Smooth muscle cell (in vitro differentiated cells): ENCODE measurements around the gene PLXNA4. TPM values are rescaled to one million over a fixed set of nuclear protein-coding genes. Genes with fewer than 3 reads are reported as not detected.

ENCODE experiments used
- DNase-seq: peaks from one replicate; lab custom pipeline; 2025; ENCODE audit not compliant: unreplicated experiment; lab: John Stamatoyannopoulos, UW
- H2AFZ ChIP-seq: fragments of 200-600 bp; sonication (generic); 2 replicates; pipeline ENCODE4 v1.6.0; 2016; ENCODE audit warnings: antibody characterized with exemption, low read depth, mild to moderate bottlenecking
- H3F3A ChIP-seq: fragments of 200-600 bp; sonication (generic); 2 replicates; pipeline ENCODE4 v1.6.0; 2017; ENCODE audit warnings: antibody characterized with exemption, low read depth
- H3K27ac ChIP-seq: fragments of 200-600 bp; sonication (generic); 2 replicates; pipeline ENCODE4 v1.5.1; 2016; ENCODE audit warnings: low read depth, mild to moderate bottlenecking
- H3K27me3 ChIP-seq: fragments of 200-600 bp; sonication (generic); 2 replicates; pipeline ENCODE4 v1.6.1; 2016; ENCODE audit warnings: low read depth, mild to moderate bottlenecking
- H3K36me3 ChIP-seq: fragments of 200-600 bp; sonication (generic); 2 replicates; pipeline ENCODE4 v1.5.1; 2016; ENCODE audit warnings: low read depth
- H3K4me1 ChIP-seq: fragments of 200-600 bp; sonication (generic); 2 replicates; pipeline ENCODE4 v1.5.1; 2016; ENCODE audit warnings: low read depth
- H3K4me2 ChIP-seq: fragments of 200-600 bp; sonication (generic); 2 replicates; pipeline ENCODE4 v1.6.0; 2016; ENCODE audit warnings: mild to moderate bottlenecking
- H3K4me3 ChIP-seq: fragments of 200-600 bp; sonication (generic); 2 replicates; pipeline ENCODE4 v1.5.1; 2016; ENCODE audit warnings: mild to moderate bottlenecking
- H3K79me2 ChIP-seq: fragments of 200-600 bp; sonication (generic); 2 replicates; pipeline ENCODE4 v1.6.0; 2016; ENCODE audit warnings: low read depth, mild to moderate bottlenecking
- H3K9ac ChIP-seq: fragments of 200-600 bp; sonication (generic); 2 replicates; pipeline ENCODE4 v1.6.0; 2016; ENCODE audit warnings: low read depth
- H3K9me3 ChIP-seq: fragments of 200-600 bp; sonication (generic); replicated peaks from 2 replicates; pipeline ENCODE4 v1.5.1; 2016; ENCODE audit warnings: low read depth
- H4K20me1 ChIP-seq: fragments of 200-600 bp; sonication (generic); 2 replicates; pipeline ENCODE4 v1.6.0; 2016; ENCODE audit warnings: low read depth
- WGBS: methylation state at CpG from one replicate; pipeline ENCODE4 v1.1.7; 2016; ENCODE audit warnings: low lambda C conversion rate; 5-methylcytosine and 5-hydroxymethylcytosine counted together
- polyA plus RNA-seq: library from polyadenylated mRNA; unstranded; fragments of >200 nt; fragmentation: Nextera tagmentation; extraction: Ambion mirVana; gene quantifications from 2 replicates; pipeline ENCODE4 v1.2.1, GENCODE V29; 2016
- total RNA-seq: library from RNA; depleted of rRNA; stranded (reverse); fragments of >200 nt; gene quantifications from 2 replicates; pipeline ENCODE4 v1.2.3, GENCODE V29; 2014
- TF ChIP-seq, protein P1 (sequence below): fragments of 200-600 bp; sonication (generic); IDR thresholded peaks from 2 replicates; pipeline ENCODE4 v1.5.1; 2017; ENCODE audit warnings: borderline replicate concordance, mild to moderate bottlenecking, antibody characterized with exemption; ENCODE audit not compliant: insufficient read depth, poor library complexity, severe bottlenecking

PLXNA4 gene
- total and polyA plus RNA-seq, 2 experiments from 2014 or later: 8.5 to 9.9 TPM

GRCh38 chr7:132424821-132425724 lies 151.2 kb downstream of the PLXNA4 start:
- Histone ChIP-seq H3K27me3 (no peaks in the 10 kb centered on the region), H3K9me3 (no peaks in the 10 kb centered on the region), H3K4me3 (no peak overlapping the region), H3K9ac (no peak overlapping the region), H2AFZ (no peak overlapping the region), H3K4me1 (peaks cover 4% of the 10 kb centered on the region), H3K79me2 (no peaks in the 10 kb centered on the region), H3K4me2 (no peak overlapping the region), H3K27ac (no peak overlapping the region), H3K36me3 (no peaks in the 10 kb centered on the region), H4K20me1 (no peaks in the 10 kb centered on the region), H3F3A (peaks cover under 1% of the 10 kb centered on the region)
- 79% methylated on average over 15 of the region's 15 CpGs for WGBS
- TF ChIP-seq, protein P1, sequence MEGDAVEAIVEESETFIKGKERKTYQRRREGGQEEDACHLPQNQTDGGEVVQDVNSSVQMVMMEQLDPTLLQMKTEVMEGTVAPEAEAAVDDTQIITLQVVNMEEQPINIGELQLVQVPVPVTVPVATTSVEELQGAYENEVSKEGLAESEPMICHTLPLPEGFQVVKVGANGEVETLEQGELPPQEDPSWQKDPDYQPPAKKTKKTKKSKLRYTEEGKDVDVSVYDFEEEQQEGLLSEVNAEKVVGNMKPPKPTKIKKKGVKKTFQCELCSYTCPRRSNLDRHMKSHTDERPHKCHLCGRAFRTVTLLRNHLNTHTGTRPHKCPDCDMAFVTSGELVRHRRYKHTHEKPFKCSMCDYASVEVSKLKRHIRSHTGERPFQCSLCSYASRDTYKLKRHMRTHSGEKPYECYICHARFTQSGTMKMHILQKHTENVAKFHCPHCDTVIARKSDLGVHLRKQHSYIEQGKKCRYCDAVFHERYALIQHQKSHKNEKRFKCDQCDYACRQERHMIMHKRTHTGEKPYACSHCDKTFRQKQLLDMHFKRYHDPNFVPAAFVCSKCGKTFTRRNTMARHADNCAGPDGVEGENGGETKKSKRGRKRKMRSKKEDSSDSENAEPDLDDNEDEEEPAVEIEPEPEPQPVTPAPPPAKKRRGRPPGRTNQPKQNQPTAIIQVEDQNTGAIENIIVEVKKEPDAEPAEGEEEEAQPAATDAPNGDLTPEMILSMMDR: no peak
- no peak for DNase-seq

DNA sequence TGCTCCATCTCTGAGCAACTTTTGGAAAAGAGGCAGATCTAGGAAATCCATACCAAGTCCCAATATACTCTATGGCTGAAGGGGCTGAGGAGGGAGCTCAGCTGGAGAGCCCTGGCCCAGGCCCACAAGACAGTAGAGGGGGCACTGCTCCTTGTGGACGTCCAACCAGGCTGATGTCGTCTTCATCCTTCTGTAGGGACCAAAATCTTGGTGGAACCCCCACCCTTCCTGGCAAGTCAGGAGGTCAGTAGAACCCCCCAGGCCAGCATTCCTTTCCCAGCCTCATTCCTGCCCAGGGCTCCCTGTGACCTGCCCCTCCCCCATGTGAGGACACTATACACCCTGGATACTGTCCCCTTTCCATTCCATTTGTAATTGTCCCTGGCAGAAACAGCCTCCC lies 152.0 kb downstream of the PLXNA4 start:
- WGBS: 88% methylated on average over 2 of the region's 2 CpGs

GRCh38 chr7:132423594-132424200 lies 152.6 kb downstream of the PLXNA4 start:
- H3K27me3 ChIP-seq: no peaks in the 10 kb centered on the region
- H3K27ac ChIP-seq: no peak overlapping the region
- no peaks in the 10 kb centered on the region for H4K20me1 ChIP-seq
- no peak for DNase-seq
- TF ChIP-seq, protein P1: no peak
- H3K4me1 ChIP-seq: peaks cover 11% of the 10 kb centered on the region
- H3F3A ChIP-seq: no peaks in the 10 kb centered on the region
- H3K9me3 ChIP-seq: no peaks in the 10 kb centered on the region
- 76% methylated on average over 10 of the region's 10 CpGs for WGBS
- H2AFZ ChIP-seq: no peak overlapping the region
- no peak overlapping the region for H3K4me3 ChIP-seq
- no peaks in the 10 kb centered on the region for H3K36me3 ChIP-seq
- H3K4me2 ChIP-seq: no peak overlapping the region
- no peak overlapping the region for H3K9ac ChIP-seq
- H3K79me2 ChIP-seq: no peaks in the 10 kb centered on the region

More for the DNA sequence above, 152.0 kb downstream of the PLXNA4 start:
- no peak overlapping the region for H3K4me2 ChIP-seq
- DNase-seq: no peak
- H3K27ac ChIP-seq: no peak overlapping the region
- H3K4me1 ChIP-seq: peaks cover 6% of the 10 kb centered on the region
- TF ChIP-seq, protein P1: no peak
- H3K9ac ChIP-seq: no peak overlapping the region
- H3K79me2 ChIP-seq: no peaks in the 10 kb centered on the region
- H3F3A ChIP-seq: no peaks in the 10 kb centered on the region
- no peaks in the 10 kb centered on the region for H4K20me1 ChIP-seq
- no peak overlapping the region for H3K4me3 ChIP-seq
- H3K9me3 ChIP-seq: no peaks in the 10 kb centered on the region
- H2AFZ ChIP-seq: no peak overlapping the region
- no peaks in the 10 kb centered on the region for H3K36me3 ChIP-seq
- no peaks in the 10 kb centered on the region for H3K27me3 ChIP-seq
